ENCODE measurements around the gene NR4A1. TPM values are rescaled to one million over a fixed set of nuclear protein-coding genes. Genes with fewer than 3 reads are reported as not detected.

Gene NR4A1
- total and polyA plus RNA-seq, 9 of the 15 experiments (the other 6 are each of a cell fraction or from before 2014, with no cell fraction given): 0.07 to 4.7 (median 1.9) TPM; not detected in 1

GRCh38 chr12:52041035-52041434 is 10.2 kb upstream of the NR4A1 start:
- no peak for FAIRE-seq

More at GRCh38 chr12:52041035-52041434, 10.2 kb upstream of the NR4A1 start:
- H4K20me1 ChIP-seq (replicated peaks; ENCODE audit: control insufficient read depth, insufficient read depth, low read length): no peaks in the 10 kb centered on the region
- H3K9me3 ChIP-seq (replicated peaks; ENCODE audit: control insufficient read depth, insufficient read depth, low read depth, low read length): no peaks in the 10 kb centered on the region
- DNase-seq (ENCODE audit: extremely low read depth in 1 of 4, low spot score in 3 of 4): no peak
- WGBS (ENCODE audit: insufficient coverage, low coverage, missing lambda C conversion rate): 15% methylated on average over 3 of the region's 3 CpGs
- POLR2A ChIA-PET: interaction anchor here (1.1 kb wide), 1 partner anchor 10 kb away, joined by 6 read pairs; the partner anchor contains the start of gene NR4A1
- intact Hi-C loops (cut with micrococcal nuclease) (no loop called here), in situ Hi-C loops (cut with MboI) (no loop called here)
- H3K9me1 ChIP-seq (ENCODE audit: control insufficient read depth, insufficient read depth, low read length): no peaks in the 10 kb centered on the region
- H3K9ac ChIP-seq (ENCODE audit: insufficient read depth in 1 of 2, low read depth in 2 of 2, low read length in 2 of 2): no peak overlapping the region
- H3K27ac ChIP-seq (ENCODE audit: extremely low read depth, low read depth, low read length): no peak overlapping the region
- no peak overlapping the region for H3K4me2 ChIP-seq (ENCODE audit: insufficient read depth, low read length)
- peaks cover 9 to 41% of the 10 kb centered on the region in 2 experiments; a peak in 4 of 5 replicates for H3K4me1 ChIP-seq (replicated peaks in 1 of 2; ENCODE audit: control insufficient read depth in 2 of 2, insufficient read depth in 2 of 2, low read length in 2 of 2)
- CTCF ChIA-PET (ENCODE audit: low intra/inter-chr PET ratio): no interaction called here
- no peak for TF ChIP-seq ZNF280B (CRISPR knock-in tag; IDR thresholded peaks at IDR 0.05)
- peak; percentile 47 for TF ChIP-seq ZNF316 (IDR thresholded peaks at IDR 0.05)
- no peaks in the 10 kb centered on the region for H3K79me2 ChIP-seq (ENCODE audit: control insufficient read depth, insufficient read depth, low read length)
- no peak overlapping the region for H3K4me3 ChIP-seq
- BruUV-seq (replicated peaks): no TSS peak
- no peak for ATAC-seq
- H2AFZ ChIP-seq (ENCODE audit: low read depth, low read length): no peak overlapping the region
- H3K27me3 ChIP-seq (ENCODE audit: control insufficient read depth in 2 of 2, insufficient read depth in 2 of 2, low read length in 2 of 2): peaks cover 0 to 6% of the 10 kb centered on the region in 2 experiments; a peak in 1 of 5 replicates
- H3K36me3 ChIP-seq (ENCODE audit: control insufficient read depth, insufficient read depth, low read length): no peaks in the 10 kb centered on the region

Measured in K562 (cell line).